Muscle layer of colon (tissue), 2 donors: ENCODE data around the gene TMCO6.
A peak's percentile ranks its signal among the peaks of the same experiment; 100 is the strongest.
"Not testable (repeated sequence)": the region's sequence is repeated elsewhere in the genome, so short reads cannot be mapped to it uniquely, and the experiment has no call there.

Experiments used
- H3K27ac ChIP-seq: one replicate; pipeline ENCODE4 v1.7.0; 2013; ENCODE audit warnings: low read depth, mild to moderate bottlenecking, low read length, moderate library complexity
- H3K27me3 ChIP-seq, 2 donors: one replicate each; pipeline ENCODE4 v1.7.0; 2013; ENCODE audit warnings: low read length in 2 of 2, mild to moderate bottlenecking in 2 of 2; ENCODE audit not compliant: insufficient read depth in 2 of 2, control insufficient read depth in 1 of 2
- H3K36me3 ChIP-seq: one replicate; pipeline ENCODE4 v1.7.0; 2013; ENCODE audit warnings: mild to moderate bottlenecking, low read length; ENCODE audit not compliant: insufficient read depth
- H3K4me1 ChIP-seq: one replicate; pipeline ENCODE4 v1.7.0; 2013; ENCODE audit warnings: mild to moderate bottlenecking, low read length; ENCODE audit not compliant: insufficient read depth
- H3K4me3 ChIP-seq, 2 donors: one replicate each; pipeline ENCODE4 v1.7.0; 2013; ENCODE audit warnings: low read length in 2 of 2, low read depth in 1 of 2, mild to moderate bottlenecking in 1 of 2, moderate library complexity in 1 of 2
- H3K9ac ChIP-seq: one replicate; pipeline ENCODE4 v1.7.0; 2013; ENCODE audit warnings: low read length
- H3K9me3 ChIP-seq: one replicate; pipeline ENCODE4 v1.7.0; 2013; ENCODE audit warnings: mild to moderate bottlenecking, low read length
- donor health status: abdominal sarcoma.
- donor health status: Adenocarcinoma of cecum.

TMCO6 gene

DNA sequence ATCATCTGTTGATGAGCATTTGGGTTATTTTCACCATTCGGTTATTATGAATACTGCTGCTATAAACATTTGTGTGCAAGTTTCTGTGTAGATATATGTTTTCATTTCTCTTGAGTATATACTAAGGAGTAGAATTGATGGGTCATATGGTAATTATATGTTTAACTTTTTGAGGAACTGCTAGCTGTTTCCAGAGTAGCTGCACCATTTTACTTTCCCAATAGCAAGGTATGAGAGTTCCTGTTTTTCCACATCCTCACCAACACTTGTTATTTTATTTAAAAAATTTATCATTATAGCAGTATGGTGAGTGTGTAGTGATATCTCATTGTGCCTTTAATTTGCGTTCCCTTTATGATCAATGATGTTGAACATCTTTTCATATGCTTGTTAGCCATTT is 35.5 kb upstream of the TMCO6 start:
- H3K27me3 ChIP-seq = no peaks in the 10 kb centered on the region
- no peaks in the 10 kb centered on the region for H3K36me3 ChIP-seq
- no peak overlapping the region for H3K9ac ChIP-seq
- H3K4me3 ChIP-seq = no peak overlapping the region
- H3K27ac ChIP-seq = no peak overlapping the region
- no peaks in the 10 kb centered on the region for H3K9me3 ChIP-seq
- no peaks in the 10 kb centered on the region for H3K4me1 ChIP-seq

DNA sequence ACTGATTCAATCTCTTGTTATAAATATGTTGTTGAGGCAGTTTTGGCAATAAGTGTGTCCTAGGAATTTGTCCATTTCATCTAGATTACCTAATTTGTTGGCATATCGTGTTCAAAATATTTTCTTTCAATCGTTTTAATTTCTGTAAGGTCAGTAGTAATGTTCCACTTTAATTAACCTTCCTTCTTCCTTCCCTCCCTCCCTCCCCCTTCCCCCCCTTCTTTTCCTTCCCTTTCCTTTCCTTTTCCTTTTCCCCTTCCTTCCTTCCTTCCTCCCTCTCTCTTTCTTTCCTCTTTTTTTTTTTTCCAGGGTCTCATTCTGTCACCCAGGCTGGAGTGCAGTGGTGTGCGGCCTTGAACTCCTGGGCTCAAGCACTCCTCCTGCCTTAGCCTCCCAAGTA is 33.4 kb upstream of the TMCO6 start:
- H3K36me3 ChIP-seq = no peaks in the 10 kb centered on the region
- H3K9me3 ChIP-seq = no peaks in the 10 kb centered on the region
- no peak overlapping the region for H3K9ac ChIP-seq
- no peak overlapping the region for H3K4me3 ChIP-seq
- no peaks in the 10 kb centered on the region for H3K4me1 ChIP-seq
- H3K27ac ChIP-seq = no peak overlapping the region
- H3K27me3 ChIP-seq = no peaks in the 10 kb centered on the region

DNA sequence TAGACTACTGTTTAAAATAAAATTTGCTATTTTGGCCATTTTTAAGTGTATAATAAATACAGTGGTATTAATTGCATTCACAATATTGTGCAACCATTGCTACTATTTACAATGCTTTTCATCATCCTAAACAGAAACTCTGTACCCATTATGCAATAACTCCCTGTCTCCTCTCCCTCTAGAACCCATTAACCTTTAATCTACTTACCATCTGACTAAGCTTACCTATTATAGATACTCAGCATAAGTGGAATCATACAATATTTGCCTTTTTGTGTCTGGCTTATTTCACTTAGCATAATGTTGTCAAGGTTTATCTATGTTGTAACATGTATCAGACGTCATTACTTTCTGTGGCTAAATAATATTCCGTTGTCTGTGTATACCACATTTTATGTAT is 32.2 kb upstream of the TMCO6 start:
- Histone ChIP-seq H3K27me3 (no peaks in the 10 kb centered on the region), H3K4me3 (no peak overlapping the region), H3K27ac (no peak overlapping the region)

DNA sequence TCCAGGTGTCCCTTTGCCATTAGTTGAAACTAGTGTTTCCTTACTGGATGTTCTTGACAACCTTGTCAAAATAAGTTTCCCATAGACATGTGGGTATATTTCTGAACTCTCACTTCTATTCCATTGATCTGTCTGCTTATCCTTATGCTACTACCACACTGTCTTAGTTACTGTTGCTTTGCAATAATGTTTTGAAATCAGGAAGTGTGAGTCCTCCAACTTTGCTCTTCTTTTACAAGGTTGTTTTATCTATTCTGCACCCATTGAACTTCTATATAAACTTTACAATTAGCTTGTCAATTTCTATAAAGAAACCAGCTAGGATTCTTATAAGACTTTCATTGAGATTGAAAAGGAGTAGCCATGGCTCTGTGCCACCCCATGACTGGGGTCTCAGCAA is 30.5 kb upstream of the TMCO6 start:
- no peak overlapping the region for H3K27ac ChIP-seq
- H3K4me1 ChIP-seq = no peaks in the 10 kb centered on the region
- H3K4me3 ChIP-seq = no peak overlapping the region
- no peaks in the 10 kb centered on the region for H3K36me3 ChIP-seq
- H3K27me3 ChIP-seq = no peaks in the 10 kb centered on the region
- no peak overlapping the region for H3K9ac ChIP-seq
- no peaks in the 10 kb centered on the region for H3K9me3 ChIP-seq

More for the DNA sequence above, 32.2 kb upstream of the TMCO6 start:
- Histone ChIP-seq H3K4me1 (no peaks in the 10 kb centered on the region), H3K9ac (no peak overlapping the region), H3K9me3 (no peaks in the 10 kb centered on the region), H3K36me3 (no peaks in the 10 kb centered on the region)

DNA sequence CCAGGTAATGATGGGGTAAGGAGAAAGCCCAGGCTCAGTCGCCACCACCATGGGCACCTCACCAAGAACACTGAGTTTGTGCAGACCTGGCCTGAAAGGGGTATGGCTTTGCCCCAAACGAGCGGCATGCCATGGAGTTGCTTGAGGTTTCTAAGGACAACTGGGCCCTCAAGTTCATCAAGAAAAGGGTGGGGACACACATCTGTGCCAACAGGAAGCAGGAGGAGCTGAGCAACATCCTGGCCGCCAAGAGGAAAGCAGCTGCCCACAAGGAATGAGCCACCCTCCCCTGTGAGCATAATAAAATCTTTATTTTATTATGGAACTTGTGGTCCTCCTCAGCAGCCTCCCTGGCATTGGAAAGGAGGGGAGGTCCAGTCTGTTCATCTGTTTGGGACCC is 30.1 kb upstream of the TMCO6 start:
- Histone ChIP-seq H3K27ac (no peak overlapping the region), H3K27me3 (no peaks in the 10 kb centered on the region), H3K9me3 (no peaks in the 10 kb centered on the region), H3K36me3 (no peaks in the 10 kb centered on the region), H3K9ac (no peak overlapping the region), H3K4me3 (no peak overlapping the region), H3K4me1 (no peaks in the 10 kb centered on the region)

DNA sequence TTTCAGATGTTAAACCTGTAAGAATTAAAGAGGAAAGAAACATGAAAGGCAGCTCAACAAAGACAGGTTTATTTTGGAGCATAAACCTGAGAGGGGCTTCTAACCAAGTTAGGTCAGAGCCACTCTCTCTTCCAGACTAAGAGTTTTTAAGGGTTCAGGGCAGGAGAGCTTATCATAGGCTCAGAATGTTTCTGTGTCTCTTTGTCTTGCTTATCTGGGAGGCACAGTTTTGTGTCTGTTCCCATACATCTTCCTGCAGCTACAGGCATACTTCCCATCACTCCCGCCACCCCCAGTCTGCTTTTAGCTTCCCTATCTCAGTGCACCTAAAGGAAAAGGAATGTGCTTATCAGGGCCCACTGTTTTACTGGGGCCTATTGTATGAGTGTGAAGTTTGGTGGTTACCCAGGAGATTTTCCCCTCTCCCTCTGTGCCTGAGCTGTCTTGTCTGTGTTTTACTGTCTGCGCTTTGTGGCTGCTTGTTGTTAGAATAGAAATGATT is 28.2 kb upstream of the TMCO6 start:
- Histone ChIP-seq H3K4me1 (no peaks in the 10 kb centered on the region), H3K27ac (no peak overlapping the region)

DNA sequence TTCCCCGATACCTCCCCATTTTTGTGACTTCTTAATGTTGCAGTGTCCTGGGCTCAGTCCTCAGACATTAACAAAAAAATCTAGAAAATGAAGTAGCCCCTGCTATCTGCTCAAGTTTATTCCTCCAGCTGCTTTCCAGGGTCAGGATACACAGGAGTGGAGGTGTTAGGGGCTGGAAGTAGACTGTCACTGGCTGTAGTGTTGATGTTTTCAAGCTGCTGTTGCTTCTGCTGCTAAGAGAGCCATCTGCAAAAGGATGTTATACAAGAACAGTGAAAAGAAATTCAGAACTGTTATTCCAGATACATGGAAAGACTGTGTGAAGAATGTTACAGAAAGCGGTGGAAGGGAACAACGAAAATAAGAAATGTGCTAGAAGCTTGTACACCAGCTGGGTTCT is 16.9 kb upstream of the TMCO6 start:
- H3K9ac ChIP-seq = no peak overlapping the region
- H3K4me1 ChIP-seq = no peaks in the 10 kb centered on the region
- no peak overlapping the region for H3K27ac ChIP-seq
- H3K36me3 ChIP-seq = no peaks in the 10 kb centered on the region
- no peak overlapping the region for H3K4me3 ChIP-seq
- H3K27me3 ChIP-seq = no peaks in the 10 kb centered on the region
- H3K9me3 ChIP-seq = no peaks in the 10 kb centered on the region

More for the DNA sequence above, 28.2 kb upstream of the TMCO6 start:
- Histone ChIP-seq H3K27me3 (no peaks in the 10 kb centered on the region), H3K36me3 (no peaks in the 10 kb centered on the region), H3K9me3 (no peaks in the 10 kb centered on the region), H3K9ac (no peak overlapping the region), H3K4me3 (no peak overlapping the region)

DNA sequence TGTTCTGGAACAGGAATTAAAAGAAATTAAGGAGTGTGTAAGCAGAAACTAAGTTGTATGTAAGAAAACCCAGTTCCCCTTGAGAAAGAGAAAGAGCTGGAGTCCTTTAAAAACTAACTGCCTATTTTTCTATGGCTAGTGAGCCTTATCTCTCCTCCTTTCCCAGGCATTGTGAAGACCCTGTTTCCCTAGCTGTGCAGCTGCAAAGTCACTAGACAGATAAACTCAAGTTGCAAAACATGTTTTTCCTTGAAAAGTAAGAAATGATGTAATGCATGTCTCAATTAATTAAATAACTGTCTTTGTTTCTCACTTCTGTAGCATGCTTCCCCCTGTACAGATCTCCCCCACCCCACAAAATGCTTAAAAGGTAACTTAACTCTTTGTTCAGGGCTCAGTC is 16.2 kb upstream of the TMCO6 start:
- not testable (repeated sequence) for H3K27ac ChIP-seq, H3K36me3 ChIP-seq, H3K27me3 ChIP-seq, H3K9me3 ChIP-seq, H3K4me1 ChIP-seq, H3K4me3 ChIP-seq, H3K9ac ChIP-seq

DNA sequence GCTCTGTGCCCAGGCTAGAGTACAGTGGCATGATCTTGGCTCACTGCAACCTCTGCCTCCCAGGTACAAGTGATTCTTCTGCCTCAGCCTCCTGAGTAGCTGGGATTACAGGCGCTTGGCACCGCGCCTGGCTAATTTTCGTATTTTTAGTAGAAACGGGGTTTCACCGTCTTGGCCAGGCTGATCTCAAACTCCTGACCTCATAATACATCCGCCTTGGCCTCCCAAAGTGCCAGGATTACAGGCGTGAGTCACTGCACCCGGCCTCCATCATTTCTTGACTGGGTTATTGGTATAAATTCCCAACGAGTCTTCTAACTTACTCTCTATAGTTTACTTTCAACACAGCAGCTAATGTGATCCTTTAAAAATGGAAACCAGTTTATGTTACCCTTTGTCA is 14.4 kb upstream of the TMCO6 start:
- H3K4me3 ChIP-seq, H3K27me3 ChIP-seq, H3K36me3 ChIP-seq, H3K4me1 ChIP-seq, H3K9ac ChIP-seq, H3K9me3 ChIP-seq, H3K27ac ChIP-seq: not testable (repeated sequence)

DNA sequence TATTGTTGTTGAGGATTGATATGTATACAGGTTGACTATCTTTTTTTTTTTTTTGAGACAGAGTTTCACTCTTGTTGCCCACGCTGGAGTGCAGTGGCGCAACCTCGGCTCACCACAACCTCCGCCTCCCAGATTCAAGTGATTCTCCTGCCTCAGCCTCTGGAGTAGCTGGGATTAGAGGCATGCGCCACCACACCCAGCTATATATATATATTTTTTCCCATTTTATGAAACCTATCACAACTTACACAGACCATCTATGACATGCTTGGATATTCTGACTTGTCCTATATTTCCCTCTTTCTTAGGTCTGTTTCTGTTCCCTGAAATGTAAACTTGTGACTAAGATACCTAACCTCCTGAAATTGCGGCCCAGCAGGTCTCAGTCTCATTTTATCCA is 11.3 kb upstream of the TMCO6 start:
- H3K27ac ChIP-seq = no peak overlapping the region
- no peak overlapping the region for H3K4me3 ChIP-seq
- H3K27me3 ChIP-seq = no peaks in the 10 kb centered on the region
- H3K36me3 ChIP-seq = no peaks in the 10 kb centered on the region
- H3K4me1 ChIP-seq = peaks cover 11% of the 10 kb centered on the region
- H3K9ac ChIP-seq = no peak overlapping the region
- no peaks in the 10 kb centered on the region for H3K9me3 ChIP-seq

DNA sequence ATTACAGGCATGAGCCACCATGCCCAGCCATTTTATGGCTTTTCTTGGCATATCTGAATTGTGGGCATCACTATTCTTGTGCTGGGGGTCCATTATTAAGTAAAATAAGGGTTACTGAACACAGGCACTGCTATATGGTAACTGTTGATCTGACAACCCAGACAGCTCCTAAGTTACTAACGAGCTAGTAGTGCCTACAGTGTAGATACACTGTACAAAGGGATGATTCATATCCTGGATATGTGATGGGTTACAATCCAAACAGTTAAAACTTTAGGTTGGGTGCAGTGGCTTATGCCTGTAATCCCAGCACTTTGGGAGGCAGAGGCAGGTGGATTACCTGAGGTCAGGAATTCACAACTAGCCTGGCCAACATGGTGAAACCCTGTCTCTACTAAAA is 10.5 kb upstream of the TMCO6 start:
- Histone ChIP-seq H3K9me3 (no peaks in the 10 kb centered on the region), H3K27ac (no peak overlapping the region), H3K4me1 (peaks cover 15% of the 10 kb centered on the region), H3K27me3 (no peaks in the 10 kb centered on the region), H3K36me3 (no peaks in the 10 kb centered on the region), H3K4me3 (no peak overlapping the region), H3K9ac (no peak overlapping the region)

DNA sequence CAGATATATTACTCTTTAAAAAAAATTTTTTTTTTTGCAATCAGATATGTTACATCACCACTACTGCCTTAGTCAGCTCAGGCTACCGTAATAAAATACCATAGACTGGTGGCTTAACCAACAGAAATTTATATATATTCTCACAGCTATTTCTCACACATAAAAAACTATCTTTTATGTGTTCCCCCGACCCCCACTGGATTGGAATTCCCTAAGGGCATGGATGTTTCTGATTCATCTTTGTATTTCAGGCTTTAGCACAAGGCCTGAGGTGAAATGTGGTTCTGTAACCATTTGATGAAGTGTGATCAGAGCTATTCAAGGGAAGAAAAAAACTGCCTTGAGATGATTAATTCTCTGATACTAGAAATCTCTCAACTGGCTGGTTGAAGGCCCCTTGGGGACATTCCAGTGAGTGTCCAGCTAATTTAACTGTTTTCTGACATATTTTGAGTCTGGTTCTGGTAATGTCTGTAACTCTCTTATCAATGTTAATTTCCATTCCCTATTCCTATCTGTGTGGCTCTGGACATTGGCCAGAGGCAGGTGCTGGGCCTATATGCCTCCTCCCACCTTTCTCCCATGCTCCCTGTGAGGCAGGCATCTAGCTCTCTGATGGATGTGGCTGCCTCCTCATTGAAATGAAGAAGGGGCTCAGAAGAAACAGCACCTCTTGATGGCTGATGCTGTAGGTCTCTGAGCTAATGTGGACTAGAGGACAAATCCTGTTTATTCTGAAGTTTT is 8.8 kb upstream of the TMCO6 start:
- H3K27ac ChIP-seq = peak overlapping the region; percentile 61
- H3K36me3 ChIP-seq = no peaks in the 10 kb centered on the region
- peaks cover 15% of the 10 kb centered on the region for H3K4me1 ChIP-seq
- H3K9ac ChIP-seq = no peak overlapping the region
- H3K9me3 ChIP-seq = no peaks in the 10 kb centered on the region
- H3K27me3 ChIP-seq = no peaks in the 10 kb centered on the region
- peak overlapping the region in 1 of 2 donors; percentile 87 for H3K4me3 ChIP-seq
